Pancreas (tissue), 10 donors: ENCODE data around the gene ESAM. TPM values are rescaled to one million over a fixed set of nuclear protein-coding genes. Genes with fewer than 3 reads are reported as not detected.

Source experiments
- ATAC-seq, 4 donors: fragments of 200-7000 bp; cut with Tn5 transposase; one replicate each; pipeline versions ENCODE4 v1.8.0 to v1.9.1; 2020; ENCODE audit warnings: mild to moderate bottlenecking in 4 of 4, moderate library complexity in 4 of 4
- DNase-seq, 6 donors: peaks; one replicate each; pipeline ENCODE4 v3.0.0-alpha.2; 2020
- FAIRE-seq: peaks from 2 replicates; lab custom pipeline; 2012; peaks lifted over from hg19 to GRCh38; lab: Jason Lieb, UNC
- H3K27ac ChIP-seq, 4 donors: fragments of 200-600 bp; sonication (generic); 1 replicate in 3 of 4; 2 replicates in 1 of 4; pipeline versions ENCODE4 v1.5.0 to v1.8.0; 2020
- H3K27me3 ChIP-seq, 4 donors: fragments of 200-600 bp; one replicate each; pipeline ENCODE4 v1.8.0; 2021
- H3K36me3 ChIP-seq, 3 donors: fragments of 200-600 bp; sonication (generic) in 1 of 3; one replicate each; pipeline versions ENCODE4 v1.5.0 to v1.8.0; 2020 to 2021
- H3K4me1 ChIP-seq, 3 donors: fragments of 200-600 bp; one replicate each; pipeline ENCODE4 v1.8.0; 2021
- H3K4me3 ChIP-seq, 4 donors: fragments of 200-600 bp; sonication (generic) in 2 of 4; one replicate each; pipeline versions ENCODE4 v1.5.0 to v1.8.0; 2020 to 2021
- H3K9me3 ChIP-seq, 4 donors: fragments of 200-600 bp; one replicate each; pipeline ENCODE4 v1.8.0; 2021
- CTCF ChIP-seq, 4 donors: fragments of 200-600 bp; sonication (generic) in 3 of 4; IDR thresholded peaks; one replicate each; pipeline versions ENCODE4 v1.5.0 to v1.8.0; 2021; ENCODE audit warnings: antibody characterized with exemption in 4 of 4
- WGBS, 2 donors: extraction: QIAGEN DNeasy Blood & Tissue Kit; methylation state at CpG; one replicate each; pipeline ENCODE4 v1.1.7; 2013; 5-methylcytosine and 5-hydroxymethylcytosine counted together
- intact Hi-C, 3 donors: fragments of 100-400 bp; cut with DNase I; formaldehyde crosslinking; loops; one replicate each; pipeline versions ENCODE4 v1.11.1 to v1.14.2; 2022
- polyA plus RNA-seq, 2 donors: library from polyadenylated mRNA; stranded (reverse); fragments of 200-250 nt; gene quantifications; one replicate each; pipeline ENCODE4 v1.2.3, GENCODE V29; 2013
- total RNA-seq, 6 donors: library from RNA; stranded (reverse); fragmentation: NEBNext Ultra II Directional in 4 of 6; extraction: Animal tissue kit (Norgen Biotek cat#: 25700) in 4 of 6; gene quantifications; one replicate each; pipeline versions ENCODE4 v1.2.1 to v1.2.4, GENCODE V29; 2021 to 2023
- donor health status: healthy with polysubstance abuse.
- donor health status: DM: no; HTN: no; CAD: no; lungs with moderate emphysema.
- donor health status: DM: no; HTN: no; CAD: no.
- donor health status: control.
- donor health status: control.
- donor health status: Bipolar disorder and iron deficiency.
- donor health status: DM: yes; HTN: yes; CAD: no.
- donor health status: DM: no; HTN: no; CAD: no.
- donor health status: DM: no; HTN: no; CAD: no.
- donor health status: DM: yes; HTN: yes; CAD: no.

ESAM gene
- total RNA-seq, result 1 to 10 TPM; 5.0 to 10.0 (median 6.5) TPM
- polyA plus RNA-seq, result 10 to 100 TPM in 1 of 2 donors, 1 to 10 TPM in 1; 9.4 to 27.1 TPM

DNA sequence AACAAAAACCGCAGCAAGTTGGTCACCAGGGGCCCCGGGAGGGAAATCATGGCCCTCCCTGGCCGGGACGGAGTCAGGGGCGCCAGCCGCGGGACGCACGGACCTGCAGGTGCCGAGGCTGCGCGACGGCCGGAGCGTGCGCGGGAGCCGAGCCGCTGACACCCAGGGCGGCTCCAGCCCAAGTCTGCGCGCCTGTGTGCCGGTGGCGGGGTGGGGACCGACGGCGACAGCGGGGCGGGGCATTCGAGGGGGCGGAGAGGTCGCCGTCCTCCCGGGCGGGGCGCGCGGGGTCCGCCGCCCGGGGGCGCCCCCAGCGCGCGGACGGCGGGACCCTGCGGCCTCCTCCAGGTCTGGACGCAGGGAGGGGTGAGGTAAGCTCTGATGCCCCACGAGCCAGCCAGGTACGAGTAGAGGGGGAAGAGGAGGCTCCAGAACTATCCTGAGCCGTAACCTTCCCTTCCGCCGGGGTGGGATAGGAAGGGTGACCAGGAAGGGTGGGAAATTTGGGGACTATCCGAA, at the start of gene ESAM:
Gene ESAM (minus strand): TSS at position 186 of the 519 bp plus-strand sequence. CDS start 136 bp downstream, at position 50.
- Histone ChIP-seq H3K27ac (peak within 1 kb of the TSS; percentile 17 to 73 (median 54)), H3K27me3 (peaks cover 0 to 7% (median 0%) of the 10 kb centered on the region in 4 donors), H3K4me3 (peak within 1 kb of the TSS; percentile 14 to 61 (median 36)), H3K36me3 (no peaks in the 10 kb centered on the region), H3K9me3 (no peaks in the 10 kb centered on the region), H3K4me1 (peaks cover 9 to 17% (median 14%) of the 10 kb centered on the region in 3 donors)
- 0% methylated on average over 36 to 55 of the region's 55 CpGs for WGBS, 2 donors
- no peak for TF ChIP-seq CTCF (IDR thresholded peaks at IDR 0.05)
- intact Hi-C loops, result no loop called here
- DNase-seq (peak in 5 of 6 donors; percentile 33 to 83 (median 73)), FAIRE-seq (no peak), ATAC-seq (peak; percentile 15 to 59 (median 45))

DNA sequence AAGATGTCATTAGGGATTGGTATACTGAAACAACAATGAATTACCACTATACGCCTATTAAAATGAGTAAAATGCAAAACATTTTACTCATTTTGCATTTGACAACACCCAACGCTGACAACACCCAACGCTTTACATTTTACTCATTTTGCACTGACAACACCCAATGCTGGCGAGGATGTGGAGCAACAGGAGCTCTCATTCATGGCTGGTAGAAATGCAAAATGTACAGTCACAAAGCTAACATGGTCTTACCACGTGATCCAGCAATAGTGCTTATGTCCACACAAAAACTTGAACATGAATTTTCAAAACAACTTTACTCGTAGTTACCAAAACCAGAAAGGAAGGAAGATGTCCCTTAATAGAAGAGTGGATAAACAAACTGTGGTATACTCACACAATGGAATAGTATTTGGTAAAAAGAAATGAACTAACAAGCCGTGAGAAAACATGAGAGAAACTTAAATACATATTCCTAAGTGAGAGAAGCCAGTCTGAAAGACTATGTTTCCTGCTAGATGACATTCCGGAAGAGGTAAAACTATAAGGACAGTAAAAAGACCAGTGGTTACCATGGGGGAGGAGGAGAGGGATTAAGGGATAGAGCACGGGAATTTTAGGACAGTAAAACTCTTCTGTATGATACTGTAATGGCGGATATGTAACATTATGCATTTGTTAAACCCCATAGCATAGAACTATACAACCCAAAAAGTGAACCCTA, 49.5 kb upstream of the ESAM start:
- H3K9me3 ChIP-seq, result no peaks in the 10 kb centered on the region
- H3K36me3 ChIP-seq, result no peaks in the 10 kb centered on the region

DNA sequence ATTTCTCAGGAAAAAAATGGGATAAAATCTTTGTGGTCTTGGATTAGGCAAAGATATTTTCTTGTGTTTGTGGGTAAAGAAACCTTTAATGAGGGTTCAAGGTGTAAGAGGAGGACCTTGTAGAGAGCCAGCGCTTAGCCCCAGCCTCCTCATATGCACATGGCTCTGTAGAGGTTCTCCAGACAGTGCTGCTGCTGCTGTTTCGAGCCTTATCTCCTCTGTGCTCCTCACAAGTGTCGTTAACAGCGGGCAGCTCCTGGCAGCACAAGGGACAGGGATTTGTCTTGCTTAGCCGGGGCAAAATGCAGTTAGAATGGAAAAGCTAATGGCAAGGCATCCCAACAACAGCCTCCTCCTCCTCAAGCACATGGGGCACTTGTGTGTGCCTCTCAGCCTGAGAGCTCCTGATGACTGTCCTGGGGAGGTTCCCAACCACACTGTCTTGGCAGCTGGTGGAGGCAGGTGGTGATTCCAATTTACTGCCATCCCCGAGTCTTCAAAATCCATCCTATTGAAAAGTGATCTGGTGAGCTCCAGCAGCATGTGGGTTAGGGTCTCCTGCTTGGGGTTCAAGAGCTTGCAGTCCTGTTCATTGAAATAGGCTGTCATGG, 45.7 kb upstream of the ESAM start:
- no peak for DNase-seq
- no peak for FAIRE-seq
- intact Hi-C loops, result no loop called here
- Histone ChIP-seq H3K9me3 (no peaks in the 10 kb centered on the region), H3K27me3 (no peaks in the 10 kb centered on the region), H3K27ac (no peak overlapping the region), H3K36me3 (no peaks in the 10 kb centered on the region), H3K4me3 (no peak overlapping the region), H3K4me1 (no peaks in the 10 kb centered on the region)
- TF ChIP-seq CTCF (IDR thresholded peaks at IDR 0.05), result no peak
- 85 to 91% methylated on average over 6 of the region's 6 CpGs for WGBS, 2 donors
- no peak for ATAC-seq

More for the DNA sequence above, 49.5 kb upstream of the ESAM start:
- Histone ChIP-seq H3K27me3 (no peaks in the 10 kb centered on the region), H3K4me3 (no peak overlapping the region), H3K4me1 (no peaks in the 10 kb centered on the region), H3K27ac (no peak overlapping the region)
- no peak for FAIRE-seq
- intact Hi-C loops, result no loop called here
- no peak for ATAC-seq
- DNase-seq, result no peak
- no peak for TF ChIP-seq CTCF (IDR thresholded peaks at IDR 0.05)
- 67 to 84% methylated on average over 10 of the region's 10 CpGs for WGBS, 2 donors

GRCh38 chr11:124807201-124807600, 45.1 kb upstream of the ESAM start:
- H3K9me3 ChIP-seq, result no peaks in the 10 kb centered on the region
- no peaks in the 10 kb centered on the region for H3K4me1 ChIP-seq
- intact Hi-C loops, result no loop called here
- no peak overlapping the region for H3K27ac ChIP-seq
- ATAC-seq (no peak), FAIRE-seq (no peak), DNase-seq (no peak)
- H3K27me3 ChIP-seq, result no peaks in the 10 kb centered on the region
- TF ChIP-seq CTCF (IDR thresholded peaks at IDR 0.05), result no peak
- no peak overlapping the region for H3K4me3 ChIP-seq
- H3K36me3 ChIP-seq, result no peaks in the 10 kb centered on the region
- WGBS, 2 donors, result 92 to 96% methylated on average over 5 of the region's 5 CpGs
